Activated naive CD4-positive, alpha-beta T cell treated with anti-CD3 and anti-CD28 coated beads, Interleukin-2, amount 50 U/mL, for 16 hours (primary cell): ENCODE data around the gene CLEC17A.
A peak's percentile ranks its signal among the peaks of the same experiment; 100 is the strongest.
"Not testable (repeated sequence)": the region's sequence is repeated elsewhere in the genome, so short reads cannot be mapped to it uniquely, and the experiment has no call there.

Experiments
- DNase-seq: peaks from one replicate; pipeline ENCODE4 v3.0.0-alpha.2; 2020

The CLEC17A gene, protein sequence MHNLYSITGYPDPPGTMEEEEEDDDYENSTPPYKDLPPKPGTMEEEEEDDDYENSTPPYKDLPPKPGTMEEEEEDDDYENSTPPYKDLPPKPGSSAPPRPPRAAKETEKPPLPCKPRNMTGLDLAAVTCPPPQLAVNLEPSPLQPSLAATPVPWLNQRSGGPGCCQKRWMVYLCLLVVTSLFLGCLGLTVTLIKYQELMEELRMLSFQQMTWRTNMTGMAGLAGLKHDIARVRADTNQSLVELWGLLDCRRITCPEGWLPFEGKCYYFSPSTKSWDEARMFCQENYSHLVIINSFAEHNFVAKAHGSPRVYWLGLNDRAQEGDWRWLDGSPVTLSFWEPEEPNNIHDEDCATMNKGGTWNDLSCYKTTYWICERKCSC

DNA sequence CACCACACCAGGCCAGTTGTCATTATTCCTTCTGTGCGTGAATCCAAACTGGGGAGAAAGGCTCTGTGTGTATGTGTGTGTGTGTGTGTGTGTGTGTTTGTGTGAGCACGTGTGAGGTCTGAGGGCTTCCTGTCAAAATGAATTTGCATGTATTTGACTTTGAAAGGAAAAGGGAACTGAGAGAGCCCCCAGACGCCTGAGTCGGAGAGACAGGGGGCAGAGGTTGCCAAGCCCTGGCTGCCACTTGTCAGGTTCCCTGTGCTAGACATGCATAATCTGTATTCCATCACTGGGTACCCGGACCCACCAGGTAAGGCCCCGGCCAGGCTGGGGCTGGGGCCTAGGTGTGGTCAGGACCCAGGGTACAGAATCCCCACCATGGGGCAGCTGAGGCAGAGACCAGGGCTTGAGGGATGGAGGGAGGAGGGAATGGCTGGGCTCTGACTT lies at the start of gene CLEC17A:
CLEC17A (plus strand) TSS at position 191 of the 447 bp plus-strand sequence; CDS start at position 268, 77 bp downstream.
- DNase-seq, result no peak

DNA sequence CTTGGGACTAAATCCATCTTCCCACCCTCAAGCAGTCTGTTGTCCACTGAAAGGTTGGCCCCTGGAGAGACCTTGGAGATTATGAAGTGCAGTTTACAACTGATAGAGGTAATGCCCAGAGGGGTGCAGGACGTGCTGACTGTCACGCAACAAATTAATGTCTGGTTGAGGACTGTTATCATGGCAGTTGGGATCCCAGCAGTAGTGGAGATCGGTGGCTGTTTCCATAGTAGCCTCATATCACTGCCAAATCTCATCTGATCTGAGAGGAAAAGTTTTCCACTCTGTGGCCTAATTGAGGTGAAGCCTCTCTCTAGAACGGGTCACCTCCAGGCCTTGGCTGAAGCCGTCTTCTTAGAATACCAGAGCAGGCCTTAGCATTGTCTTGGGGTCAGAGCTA lies 49.4 kb upstream of the CLEC17A start:
- DNase-seq, result no peak

DNA sequence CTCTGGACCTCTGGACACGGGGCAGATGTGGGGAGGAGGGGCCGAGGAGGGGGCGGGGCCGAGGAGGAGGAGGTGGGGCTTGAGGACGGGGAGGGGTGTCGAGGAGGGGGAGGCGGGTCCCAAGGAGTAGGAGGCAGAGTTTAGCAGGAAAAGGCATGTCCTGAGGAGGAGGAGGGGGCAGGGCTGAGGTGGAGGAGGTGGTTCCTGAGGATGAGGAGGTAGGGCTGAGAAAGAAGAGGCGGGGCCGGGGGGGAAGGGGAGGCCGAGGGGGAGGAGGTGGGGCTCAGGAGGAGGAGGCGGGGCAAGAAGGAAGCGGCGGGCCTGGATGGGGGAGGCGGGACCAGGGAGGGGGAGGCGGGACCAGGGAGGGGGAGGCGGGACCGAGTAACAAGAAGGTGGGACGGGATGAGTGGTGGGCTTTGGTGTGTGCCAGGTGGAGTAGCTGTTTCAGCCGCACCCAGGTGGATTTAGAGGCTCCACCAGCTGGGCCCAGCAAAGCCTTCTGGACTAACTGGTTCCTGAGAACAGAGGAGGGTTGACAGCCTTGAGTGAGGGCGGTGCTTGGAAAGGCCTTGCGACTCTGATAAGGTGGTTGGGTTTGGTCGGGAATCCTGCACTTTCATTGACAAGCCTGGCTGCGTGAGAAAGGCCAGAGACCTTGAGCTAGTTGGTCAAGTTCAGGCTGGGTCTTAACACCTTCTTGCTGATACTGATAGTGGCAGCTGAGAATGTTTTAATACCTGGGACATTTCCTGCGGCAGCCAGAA lies 45.8 kb upstream of the CLEC17A start:
- DNase-seq, result peak; percentile 38

DNA sequence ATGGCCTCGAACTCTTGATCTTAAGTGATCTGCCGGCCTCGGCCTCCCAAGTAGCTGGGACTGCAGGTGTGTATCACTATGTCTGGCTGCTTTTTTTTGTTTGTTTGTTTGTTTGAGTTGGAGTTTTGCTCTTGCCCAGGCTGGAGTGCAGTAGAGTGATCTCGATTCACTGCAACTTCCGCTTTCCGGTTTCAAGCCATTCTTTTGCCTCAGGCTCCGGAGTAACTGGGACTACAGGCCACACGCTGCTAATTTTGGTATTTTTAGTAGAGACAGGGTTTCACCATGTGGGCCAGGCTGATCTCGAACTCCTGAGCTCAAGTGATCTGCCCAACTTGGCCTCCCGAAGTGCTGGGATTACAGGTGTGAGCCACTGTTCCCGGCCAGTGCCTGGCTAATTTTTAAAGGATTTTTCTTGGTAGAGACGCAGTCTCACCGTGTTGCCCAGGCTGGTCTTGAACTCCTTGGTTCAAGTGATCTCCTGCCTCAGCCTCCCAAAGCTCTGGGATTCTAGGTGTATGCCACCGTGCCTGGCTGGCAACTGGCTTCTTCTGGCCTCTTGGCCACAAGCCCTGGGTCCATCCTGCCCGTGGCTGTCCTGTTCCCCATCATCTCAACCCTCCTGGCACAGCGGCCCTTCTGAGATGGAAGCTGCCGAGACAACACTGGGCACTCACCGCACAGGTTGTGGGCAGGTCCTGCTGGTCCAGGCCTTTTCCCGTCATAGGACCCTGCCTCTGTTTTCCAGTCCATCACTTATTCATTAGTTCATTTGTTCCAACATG lies 42.0 kb upstream of the CLEC17A start:
- DNase-seq, result no peak

DNA sequence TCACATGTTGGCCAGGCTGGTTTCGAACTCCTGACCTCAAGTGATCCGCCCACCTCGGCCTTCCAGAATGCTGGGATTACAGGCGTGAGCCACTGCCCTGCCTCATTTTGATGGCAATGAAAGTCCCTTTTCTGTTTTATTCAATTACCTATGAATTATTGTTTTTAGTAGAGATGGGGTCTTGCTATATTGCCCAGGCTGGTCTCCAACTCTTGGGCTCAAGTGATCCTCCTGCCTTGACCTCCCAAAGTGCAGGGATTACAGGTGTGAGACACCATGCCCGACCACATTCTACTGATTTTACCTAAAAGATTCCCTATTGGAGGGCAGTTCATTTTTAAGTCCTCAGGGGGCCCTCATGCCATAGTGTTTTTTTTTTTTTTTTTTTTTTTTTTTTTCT lies 40.9 kb upstream of the CLEC17A start:
- not testable (repeated sequence) for DNase-seq

DNA sequence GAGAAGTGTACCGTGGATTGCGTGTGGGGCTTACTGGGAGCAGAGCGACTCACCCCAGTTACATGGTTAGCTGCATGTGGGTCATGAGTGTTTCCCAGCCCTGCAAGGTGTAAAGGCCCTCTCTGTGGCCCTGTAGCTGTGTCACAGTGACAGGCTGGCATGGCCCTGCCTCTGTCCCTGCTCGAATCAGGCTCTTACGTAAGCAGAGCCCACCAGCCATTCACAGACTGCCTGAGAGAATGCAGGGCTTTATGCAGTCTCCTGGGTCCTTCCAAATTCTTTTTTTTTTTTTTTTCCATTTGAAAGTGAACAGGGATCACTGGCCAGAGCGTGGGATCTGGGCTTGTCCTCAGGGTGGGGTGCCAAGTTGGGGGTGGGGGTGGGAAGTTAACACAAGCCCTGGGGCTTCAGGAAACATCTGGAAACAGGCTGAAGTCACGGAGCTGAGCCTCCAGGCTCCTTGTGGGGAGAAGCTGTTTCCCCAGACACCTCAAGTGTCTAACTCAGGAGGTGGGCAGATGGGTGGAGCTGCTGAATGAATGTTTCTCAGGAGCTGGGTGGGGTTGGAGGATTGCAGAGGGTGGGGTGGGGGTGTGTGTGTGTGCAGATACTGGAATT lies 40.1 kb upstream of the CLEC17A start:
- DNase-seq, result no peak

DNA sequence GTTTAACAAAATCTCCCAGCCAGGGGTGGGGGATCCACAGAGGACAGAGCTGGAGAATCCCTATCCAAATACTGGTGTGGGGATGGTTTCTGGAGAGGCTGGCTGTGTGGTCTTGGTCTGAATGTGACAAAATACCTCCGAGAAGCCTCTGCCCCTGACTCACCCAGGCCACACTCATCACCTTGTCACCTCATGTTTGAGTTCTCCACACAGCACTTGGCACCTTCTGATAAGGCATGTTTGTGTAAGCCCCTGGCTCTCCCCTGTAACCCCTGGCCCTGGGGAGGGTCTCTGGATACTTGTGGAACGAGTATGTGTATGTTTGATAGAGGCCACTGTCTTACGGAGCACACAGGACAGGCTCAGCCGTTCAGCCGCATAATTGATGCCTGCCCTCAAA lies 38.8 kb upstream of the CLEC17A start:
- no peak for DNase-seq

DNA sequence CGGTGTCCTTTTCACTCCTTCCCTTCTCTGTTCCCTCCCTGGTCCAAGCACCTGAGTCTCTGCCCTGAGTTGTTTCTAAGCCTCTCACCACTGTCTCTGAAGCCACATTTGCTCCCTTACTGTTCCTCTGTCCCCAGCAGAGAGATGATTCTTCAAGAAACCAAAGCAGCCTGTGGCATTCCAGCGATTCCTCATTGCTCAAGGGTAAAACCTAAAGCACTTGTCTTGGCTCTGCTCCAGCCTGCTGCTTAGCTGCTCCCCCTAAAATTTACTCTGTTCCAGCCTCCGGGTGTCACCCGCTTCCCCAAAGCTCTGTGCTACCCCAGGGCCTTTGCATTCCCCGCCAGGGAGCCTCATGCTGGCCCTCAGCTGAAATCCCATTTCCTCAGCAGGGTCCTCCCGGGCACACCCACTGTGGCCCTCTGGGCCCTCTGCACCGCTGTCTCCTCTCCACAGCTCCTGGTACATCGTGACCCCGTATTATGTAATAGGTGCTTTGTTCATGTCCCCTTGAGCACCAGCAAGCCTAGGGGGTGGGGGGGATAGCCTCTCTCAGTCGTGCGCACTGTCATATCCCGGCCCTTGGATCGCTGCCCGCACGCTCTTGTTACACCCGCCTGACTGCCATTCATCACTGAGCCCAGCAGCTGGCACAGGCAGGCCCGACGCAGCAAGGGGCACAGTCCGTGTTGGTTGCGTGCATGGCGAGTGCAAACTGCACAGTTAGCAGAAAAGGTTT lies 37.7 kb upstream of the CLEC17A start:
- no peak for DNase-seq

DNA sequence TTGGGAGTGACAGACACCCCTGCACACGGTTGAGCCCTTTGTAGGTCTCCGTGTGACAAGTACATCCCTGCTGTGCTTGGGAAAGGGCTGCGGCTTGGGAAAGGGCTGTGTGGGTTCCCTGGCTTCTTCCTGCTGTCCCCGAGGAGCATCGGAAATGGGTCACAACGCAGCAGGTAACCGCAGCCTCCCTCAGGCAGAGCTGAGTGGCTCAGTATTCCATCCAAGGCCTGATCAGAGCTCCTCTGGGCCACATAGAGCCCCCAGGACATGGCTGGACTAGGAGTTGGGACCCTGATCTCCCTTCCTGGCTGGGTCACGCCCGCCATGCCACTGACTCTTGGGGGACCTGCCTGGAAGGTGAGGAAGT lies 37.2 kb upstream of the CLEC17A start:
- DNase-seq, result no peak

DNA sequence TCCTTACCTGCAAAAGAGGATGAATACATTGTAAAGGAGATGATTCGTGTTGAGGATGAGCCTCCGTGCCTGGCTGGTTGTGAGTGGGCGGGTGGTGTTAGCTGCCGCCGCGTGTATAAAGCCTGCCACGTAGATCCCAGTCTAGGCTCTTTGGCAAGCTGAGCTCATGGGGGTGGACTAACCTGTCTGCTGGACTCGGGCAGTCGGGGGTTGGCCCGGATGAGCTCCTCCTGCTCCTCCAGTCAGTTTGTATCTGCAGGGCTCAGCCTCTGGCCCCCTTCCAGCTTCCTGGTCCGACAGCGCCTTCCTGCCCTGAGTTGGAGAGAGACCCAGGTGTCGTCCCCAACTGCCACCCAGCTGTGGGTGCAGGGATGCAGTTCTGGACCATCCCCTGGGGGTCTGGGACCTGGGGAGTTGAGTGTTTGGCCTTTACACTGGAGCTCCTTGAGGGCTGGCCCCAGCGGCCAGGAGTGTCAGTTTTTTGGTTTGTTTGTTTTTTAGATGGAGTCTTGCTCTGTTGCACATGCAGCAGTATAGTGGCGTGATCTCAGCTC lies 32.6 kb upstream of the CLEC17A start:
- DNase-seq, result no peak

DNA sequence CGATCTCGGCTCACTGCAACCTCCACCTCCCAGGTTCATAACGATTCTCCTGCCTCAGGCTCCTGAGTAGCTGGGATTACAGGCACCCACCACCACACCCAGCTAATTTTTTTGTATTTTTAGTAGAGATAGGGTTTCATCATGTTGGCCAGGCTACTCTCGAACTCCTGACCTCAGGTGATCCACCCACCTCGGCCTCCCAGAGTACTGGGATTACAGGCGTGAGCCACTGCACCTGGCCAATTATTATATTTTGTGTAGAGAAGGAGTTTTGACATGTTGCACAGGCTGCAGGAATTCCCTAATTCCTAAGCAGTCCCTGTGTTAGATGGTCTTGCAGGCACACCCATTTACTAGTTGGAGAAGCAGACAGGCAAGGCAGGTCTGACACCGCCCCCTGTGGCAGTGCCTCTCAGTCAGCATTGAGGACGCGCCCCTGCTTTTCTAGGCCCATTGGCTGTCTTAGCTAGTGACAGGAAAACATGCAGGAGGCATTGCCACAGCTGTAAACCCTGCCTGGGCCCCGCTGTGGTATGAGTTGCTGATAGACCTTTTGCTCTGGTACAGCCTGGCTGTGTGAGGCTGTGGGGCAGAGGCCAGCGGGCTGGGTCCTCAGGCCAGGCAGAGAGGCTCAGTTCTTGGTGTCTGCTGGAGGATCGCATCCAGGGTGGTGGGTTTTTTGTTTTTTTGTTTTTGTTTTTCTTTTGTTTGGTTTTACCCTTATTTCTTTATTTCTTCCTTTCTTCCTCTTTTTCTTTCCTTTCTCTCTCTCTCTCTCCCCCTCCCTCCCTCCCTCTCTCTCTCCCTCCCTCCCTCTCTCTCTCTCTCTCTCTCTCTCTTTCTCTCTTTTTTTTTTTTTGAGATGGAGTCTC lies 31.5 kb upstream of the CLEC17A start:
- DNase-seq, result peak; percentile 77

DNA sequence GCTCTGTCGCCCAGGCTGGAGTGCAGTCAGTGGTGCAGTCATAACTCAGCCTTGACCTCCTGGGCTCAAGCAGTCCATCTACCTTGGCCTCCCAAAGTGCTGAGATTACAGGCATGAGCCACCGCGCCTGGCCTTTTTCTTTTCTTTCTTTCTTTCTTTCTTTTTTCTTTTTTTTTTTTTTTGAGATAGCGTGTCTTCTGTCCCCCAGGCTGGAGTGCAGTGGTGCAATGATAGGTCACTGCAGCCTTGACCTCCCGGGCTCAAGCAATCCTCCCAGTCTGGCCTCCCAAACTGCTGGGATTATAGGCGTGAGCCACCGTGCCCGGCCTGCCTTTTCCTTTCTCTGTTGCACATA lies 30.9 kb upstream of the CLEC17A start:
- not testable (repeated sequence) for DNase-seq

DNA sequence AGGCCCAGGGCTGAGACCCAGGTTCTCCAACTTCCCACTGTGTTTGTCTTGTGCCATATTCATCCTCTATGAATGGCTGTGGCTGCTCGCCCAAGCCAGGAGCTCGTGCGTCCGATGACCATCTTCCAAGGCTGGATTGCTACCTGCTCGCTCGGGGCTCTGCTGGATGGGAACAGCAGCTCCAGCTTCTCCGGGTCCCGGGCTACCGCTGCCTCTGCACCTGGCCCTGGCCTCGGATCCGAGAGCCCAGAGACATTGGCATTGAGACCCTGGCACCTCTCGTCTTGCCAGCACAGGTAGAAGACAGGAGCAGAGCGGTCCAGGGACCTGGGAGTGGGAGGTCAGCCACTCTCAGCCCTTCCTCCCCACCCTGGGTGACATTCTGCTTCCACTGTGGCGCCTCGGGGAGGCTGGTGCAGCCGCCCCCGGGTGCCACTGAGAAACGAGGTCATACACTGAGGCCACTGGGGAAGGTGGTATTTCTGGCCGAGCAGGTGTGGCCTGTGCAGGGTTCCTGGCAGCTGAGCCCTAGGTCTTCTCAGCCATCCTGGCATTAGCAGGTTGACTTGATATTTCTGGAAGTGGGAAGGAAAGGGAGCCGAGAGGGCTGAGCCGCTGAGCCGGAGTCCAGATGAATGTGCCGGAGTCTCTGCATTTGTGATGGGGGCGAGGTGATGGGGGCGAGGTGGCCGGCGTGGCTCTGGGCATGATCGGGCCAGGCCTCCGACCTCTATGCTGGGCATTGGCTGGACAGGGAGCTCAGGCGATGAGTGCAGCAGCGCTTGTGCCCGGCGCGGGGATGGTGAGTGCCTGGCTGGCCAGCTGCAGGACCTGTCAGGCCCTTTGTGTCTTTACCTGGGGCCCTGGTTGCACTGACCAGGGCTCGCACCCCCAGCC lies 29.6 kb upstream of the CLEC17A start:
- DNase-seq, result no peak

DNA sequence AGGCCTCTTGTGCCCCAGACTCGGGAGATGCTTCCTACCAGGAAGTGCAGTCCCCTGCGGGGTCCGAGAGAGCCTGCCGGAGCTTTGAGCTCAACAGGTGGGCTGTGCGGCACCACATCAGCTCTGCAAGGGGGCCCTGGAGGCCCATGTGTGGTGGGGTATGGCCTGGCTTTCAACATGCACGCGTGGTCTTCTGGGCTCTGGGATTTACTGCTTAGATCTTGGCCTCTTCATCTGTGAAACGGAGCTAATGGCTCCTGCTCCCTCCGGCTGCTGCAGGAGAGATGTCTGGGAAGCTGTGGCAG lies 29.0 kb upstream of the CLEC17A start:
- no peak for DNase-seq

DNA sequence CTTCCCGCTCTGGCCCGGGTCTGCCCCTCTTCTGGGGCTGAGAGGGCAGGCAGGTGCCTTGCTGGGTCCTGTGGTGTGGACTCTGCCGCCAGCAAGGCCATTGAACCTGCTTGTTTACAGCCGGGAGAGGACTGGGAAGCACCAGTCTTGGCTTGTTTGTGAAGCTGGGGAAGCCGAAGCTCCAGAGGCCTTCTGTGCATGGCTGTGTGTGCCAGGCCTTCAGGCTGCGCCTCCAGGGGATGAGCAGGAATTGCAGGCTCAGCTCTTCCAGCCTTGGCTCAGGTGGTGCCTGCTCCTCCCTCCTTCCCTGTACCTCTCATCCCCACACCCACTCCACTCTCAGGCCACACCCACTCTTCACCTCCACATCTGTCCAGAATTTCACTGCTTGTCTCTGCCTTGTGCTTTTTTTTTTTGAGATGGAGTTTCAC lies 28.5 kb upstream of the CLEC17A start:
- no peak for DNase-seq

DNA sequence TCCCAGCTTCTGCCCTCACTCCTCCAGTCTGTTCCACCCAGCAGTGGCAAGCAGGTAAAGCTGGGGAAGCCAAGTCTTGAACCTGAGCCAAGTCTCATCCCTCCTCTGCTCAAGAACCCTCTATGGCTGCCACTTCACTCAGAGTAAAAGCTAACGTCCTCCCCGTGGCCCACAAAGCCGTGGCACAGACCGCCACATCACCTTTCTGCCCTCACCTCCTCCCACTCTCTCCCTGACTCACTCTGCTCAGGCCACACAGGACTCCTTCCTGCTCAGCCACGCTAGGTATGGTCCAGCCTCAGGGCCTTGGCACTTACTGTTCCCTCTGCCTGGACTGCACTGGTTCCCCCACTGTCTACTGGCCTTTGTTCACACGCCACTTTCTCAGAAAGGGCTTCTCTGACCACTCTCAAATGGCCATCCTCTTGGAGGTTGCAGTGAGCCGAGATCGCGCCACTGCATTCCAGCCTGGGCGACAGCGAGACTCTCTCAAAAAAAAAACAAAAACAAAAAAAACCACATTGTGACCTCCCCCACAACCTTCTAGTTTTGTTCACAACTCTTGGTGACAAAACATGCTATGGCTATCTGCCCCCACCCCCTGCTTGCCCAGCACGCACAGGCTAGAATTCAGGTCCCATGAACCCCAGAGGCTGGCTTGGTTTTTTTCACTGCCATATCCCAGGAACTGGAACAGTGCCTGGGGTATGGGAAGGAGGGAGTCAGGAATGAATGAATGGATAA lies 26.8 kb upstream of the CLEC17A start:
- DNase-seq, result no peak

DNA sequence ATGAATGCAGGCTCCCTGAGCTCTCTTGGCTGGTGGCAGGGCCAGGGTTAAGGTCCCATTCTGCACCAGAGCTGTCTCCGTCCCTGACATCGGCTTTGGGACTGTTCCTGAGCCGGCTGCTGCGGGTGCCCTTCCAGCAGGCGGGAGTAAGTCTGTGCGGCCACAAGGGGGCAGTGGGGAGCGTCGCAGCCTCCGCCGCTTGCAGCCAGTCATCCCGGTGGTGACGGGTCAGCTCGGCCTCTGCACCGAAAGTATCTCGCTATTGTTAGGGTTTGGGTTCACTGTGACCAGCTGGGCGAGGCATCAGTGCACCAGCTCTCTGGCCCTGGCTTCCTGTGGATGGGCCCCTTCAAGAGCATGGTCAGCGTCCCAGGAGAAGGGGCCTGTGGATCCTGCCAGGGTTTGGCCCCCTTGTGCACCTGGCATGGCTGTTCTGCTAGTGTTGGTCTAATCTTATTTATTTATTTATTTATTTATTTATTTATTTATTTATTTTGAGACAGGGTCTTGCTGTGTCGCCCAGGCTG lies 26.2 kb upstream of the CLEC17A start:
- DNase-seq, result peak; percentile 76

DNA sequence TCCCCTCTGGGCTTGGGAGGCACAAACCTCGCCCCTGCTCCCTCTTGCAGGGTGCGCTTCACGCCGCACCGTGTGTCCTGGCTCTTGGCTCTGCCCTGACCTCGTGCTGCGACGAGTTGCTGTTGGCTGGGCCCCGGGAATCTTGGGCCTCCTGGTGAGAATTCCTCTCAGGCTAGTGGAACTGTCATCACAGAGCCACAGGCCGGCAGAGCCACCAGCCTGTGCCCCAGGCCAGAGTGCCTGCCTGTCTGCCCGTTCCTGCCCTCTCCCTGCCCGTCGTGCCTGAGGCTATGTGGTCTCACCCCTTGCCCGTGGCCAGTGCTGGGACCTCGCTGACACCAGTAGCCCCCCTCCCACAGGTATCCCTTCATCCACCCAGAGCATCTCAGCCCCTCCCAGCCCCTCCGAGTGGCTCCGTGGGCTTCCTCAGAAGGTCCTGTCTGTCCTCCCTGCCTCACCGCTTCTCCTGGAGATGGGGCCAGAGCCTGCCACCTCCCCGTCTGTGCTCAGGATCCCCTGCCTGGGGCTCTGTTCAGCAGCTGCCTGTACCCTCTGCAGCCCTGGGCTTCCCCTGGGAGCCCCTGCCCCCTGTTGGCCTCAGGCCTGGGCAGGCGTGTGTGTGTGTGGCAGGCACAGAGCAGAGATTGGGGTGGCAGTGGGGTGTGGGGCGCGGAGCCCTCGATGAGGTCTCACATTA lies 24.4 kb upstream of the CLEC17A start:
- no peak for DNase-seq
